ENCODE measurements around the gene UPF2. TPM values are rescaled to one million over a fixed set of nuclear protein-coding genes. Genes with fewer than 3 reads are reported as not detected.
"Not testable (repeated sequence)": the region's sequence is repeated elsewhere in the genome, so short reads cannot be mapped to it uniquely, and the experiment has no call there.

Gene UPF2
- total RNA-seq, 1 experiment from 2014 or later = 9.7 TPM

DNA sequence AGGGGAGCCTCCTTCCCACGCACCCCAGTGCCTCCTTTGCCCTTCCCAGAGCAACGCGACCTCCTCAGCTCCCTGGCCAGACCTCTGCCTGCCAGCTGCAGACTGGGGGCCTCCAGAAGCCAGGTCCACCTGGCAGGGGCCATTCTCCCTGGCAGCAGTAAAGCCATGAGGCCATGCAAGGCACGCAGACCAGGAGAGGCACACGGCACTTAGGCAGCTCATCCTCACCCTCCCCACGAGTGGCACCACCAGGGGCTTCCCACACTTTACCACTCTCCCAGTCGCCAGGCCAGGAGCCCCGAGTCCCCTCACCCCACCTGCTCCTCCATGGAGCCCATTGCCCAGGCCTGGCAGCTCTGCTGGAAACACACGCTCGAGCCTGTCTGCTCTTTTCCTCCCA is 134.1 kb downstream of the UPF2 start:
- no peak for DNase-seq (ENCODE audit: extremely low read depth, low read depth)

GRCh38 chr10:11907914-11908313 is 134.7 kb downstream of the UPF2 start:
- DNase-seq (ENCODE audit: extremely low read depth, low read depth) = no peak

DNA sequence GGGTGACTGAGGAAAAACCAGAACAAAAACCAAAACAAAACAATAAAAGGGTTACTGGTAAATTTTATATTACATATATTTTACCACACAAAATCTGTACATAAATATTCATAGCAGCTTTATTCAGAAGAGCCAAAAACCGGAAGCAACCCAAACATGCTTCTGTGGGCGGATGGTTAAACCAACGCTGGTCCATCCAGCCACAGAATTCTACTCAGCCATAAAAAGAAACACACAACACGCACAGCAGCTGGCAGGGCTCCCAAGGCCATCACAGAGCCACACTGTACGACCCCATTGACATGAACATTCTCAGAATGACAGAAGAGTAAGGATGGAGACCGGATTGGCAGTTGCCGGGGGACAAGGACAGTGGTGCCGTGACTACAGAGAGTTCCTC is 135.9 kb downstream of the UPF2 start:
- no peak for DNase-seq (ENCODE audit: extremely low read depth, low read depth)

GRCh38 chr10:11902646-11903045 is 140.0 kb downstream of the UPF2 start:
- no peak for DNase-seq (ENCODE audit: extremely low read depth, low read depth)

DNA sequence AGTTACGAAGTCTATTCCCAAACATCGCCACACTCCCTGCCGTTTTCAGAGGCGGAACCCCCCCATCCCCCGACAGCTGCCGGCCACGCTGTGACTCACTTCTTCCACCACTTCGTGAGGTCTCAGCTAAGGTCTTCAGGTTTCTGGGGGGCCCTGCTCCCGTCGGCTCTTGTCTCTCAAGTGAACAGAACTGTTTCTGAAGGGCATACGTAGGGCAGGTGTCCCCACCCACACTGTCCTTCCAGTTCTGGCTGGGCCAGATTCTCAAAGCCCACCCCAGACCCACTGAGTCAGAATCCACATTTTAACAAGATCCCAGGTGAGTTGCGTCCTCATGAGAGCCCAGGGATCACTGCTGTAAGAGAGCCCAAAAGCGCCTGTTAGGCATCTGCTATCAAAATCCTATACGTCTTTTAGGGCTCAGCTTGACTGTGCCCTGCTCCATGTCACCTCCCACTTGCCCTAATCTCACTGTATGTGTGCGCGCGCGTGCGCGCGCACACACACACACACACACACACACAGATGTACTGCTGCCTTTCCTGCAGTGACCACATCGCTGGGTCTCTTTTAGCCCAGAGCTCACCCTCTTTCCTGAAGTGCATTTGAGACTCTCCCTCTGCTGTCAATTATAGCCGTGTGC is 140.7 kb downstream of the UPF2 start:
- DNase-seq (ENCODE audit: extremely low read depth, low read depth) = no peak

DNA sequence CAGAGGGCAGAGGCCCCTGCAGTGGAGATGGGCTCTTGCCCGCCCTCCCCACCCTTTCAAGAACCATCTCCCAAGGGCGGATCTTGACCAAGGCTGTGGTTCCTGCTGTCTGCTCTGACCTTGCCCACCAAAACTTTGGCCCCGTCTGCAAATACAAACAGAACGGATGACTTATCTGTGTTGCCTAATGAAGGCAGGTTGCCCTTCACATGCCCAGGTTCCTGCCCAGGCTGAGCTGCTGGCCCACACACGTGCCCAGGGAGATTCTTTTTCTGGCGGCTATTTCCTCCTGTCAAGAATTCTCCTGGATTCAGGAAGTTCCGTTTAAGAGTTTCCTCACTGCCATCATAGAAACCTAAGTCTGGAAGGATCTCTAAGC is 141.2 kb downstream of the UPF2 start:
- no peak for DNase-seq (ENCODE audit: extremely low read depth, low read depth)

GRCh38 chr10:11901036-11901301 is 141.6 kb downstream of the UPF2 start:
- DNase-seq (ENCODE audit: extremely low read depth, low read depth) = no peak

DNA sequence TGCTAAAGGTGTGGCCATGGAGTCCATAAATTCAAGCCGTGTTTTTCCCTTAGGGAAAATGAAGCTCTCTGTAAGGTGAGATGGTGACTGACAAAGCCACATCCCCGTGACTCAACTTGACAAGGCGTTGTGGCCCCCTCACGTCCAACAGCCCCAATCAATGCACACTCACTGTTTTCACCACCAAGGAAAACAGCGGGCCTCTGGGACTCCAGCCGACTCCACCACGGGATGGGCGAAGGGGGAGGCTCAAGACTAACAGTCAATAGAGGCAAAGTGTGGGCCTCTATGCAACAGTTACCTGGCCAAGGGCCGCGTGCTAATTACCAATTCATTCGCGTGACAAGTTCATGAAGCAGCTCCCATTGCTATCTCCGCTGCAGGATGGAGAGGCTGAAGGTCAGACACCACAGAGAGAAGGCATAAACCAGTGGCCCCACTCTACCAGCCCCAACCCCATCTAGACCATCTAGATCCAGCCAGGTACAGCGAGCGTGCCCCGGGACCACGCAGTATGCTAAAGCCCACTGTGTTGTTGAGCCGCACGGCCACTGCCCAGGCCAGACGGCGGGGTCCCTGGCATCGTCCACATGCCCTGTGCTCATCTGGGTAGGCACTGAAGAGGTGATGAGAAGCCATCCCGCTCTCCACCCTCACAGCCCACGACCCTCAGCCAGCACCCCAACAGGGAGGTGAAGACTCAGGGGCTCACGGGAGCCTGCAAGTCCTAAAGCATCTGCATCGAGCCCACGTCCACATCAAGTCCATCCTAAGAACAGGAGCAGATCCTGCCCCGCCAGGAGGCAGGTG is 143.3 kb downstream of the UPF2 start:
- no peak for DNase-seq (ENCODE audit: extremely low read depth, low read depth)

- no peak for DNase-seq (ENCODE audit: extremely low read depth, low read depth)
These were observed 144.1 kb downstream of the UPF2 start for GRCh38 chr10:11898372-11899066.

DNA sequence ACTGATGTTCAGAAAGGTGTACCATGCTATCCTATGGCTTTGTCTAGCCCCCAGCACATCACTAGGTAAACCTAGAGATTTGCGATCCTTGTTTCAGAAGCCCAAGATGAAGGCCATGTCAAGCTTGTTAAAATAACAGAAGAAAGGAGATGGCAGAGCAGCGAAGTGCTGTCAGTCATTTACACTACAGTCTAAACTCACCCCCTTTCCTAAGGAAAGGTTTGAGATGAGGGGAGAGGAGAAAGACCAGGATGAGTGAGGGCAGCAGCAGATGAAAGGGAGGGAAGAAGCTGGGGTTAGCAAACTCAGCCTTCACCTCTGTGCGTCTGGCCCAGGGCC is 144.6 kb downstream of the UPF2 start:
- DNase-seq (ENCODE audit: extremely low read depth, low read depth) = no peak

- no peak for DNase-seq (ENCODE audit: extremely low read depth, low read depth)
These were observed 145.9 kb downstream of the UPF2 start for GRCh38 chr10:11896549-11897200.

GRCh38 chr10:11895598-11895997 is 147.0 kb downstream of the UPF2 start:
- no peak for DNase-seq (ENCODE audit: extremely low read depth, low read depth)

GRCh38 chr10:11895108-11895466 is 147.5 kb downstream of the UPF2 start:
- DNase-seq (ENCODE audit: extremely low read depth, low read depth) = no peak

- no peak for DNase-seq (ENCODE audit: extremely low read depth, low read depth)
These were observed 148.1 kb downstream of the UPF2 start for GRCh38 chr10:11894381-11895107.

DNA sequence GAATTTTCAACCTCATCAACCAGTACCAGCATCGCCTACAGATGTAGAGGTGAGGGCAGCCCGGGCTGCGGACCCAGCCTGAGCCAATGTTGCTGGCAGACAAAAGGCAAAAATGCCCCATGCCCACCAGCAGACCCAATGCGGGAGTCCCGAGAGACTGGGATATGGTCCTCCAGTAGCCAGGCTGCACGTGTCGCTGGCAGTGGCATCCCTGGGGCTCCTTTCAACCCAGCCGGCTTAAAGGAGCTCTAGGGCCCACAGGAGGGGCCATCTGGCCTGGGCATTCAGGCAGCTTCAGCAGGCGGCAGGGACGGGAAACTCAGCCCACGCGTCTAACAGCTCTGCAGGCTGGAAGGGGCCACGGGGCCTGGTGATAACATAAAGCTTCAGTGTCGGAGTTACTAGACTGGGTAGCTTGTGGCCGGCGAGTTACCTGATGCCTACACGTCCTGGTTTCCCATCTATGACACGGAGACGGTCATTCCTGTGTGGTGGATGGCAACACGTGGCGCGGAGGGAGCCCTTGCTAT is 148.8 kb downstream of the UPF2 start:
- DNase-seq (ENCODE audit: extremely low read depth, low read depth) = no peak

- DNase-seq (ENCODE audit: extremely low read depth, low read depth) = no peak
These were observed 150.7 kb downstream of the UPF2 start for GRCh38 chr10:11891776-11892486.

GRCh38 chr10:11889263-11889662 is 153.3 kb downstream of the UPF2 start:
- DNase-seq (ENCODE audit: extremely low read depth, low read depth) = not testable (repeated sequence)

DNA sequence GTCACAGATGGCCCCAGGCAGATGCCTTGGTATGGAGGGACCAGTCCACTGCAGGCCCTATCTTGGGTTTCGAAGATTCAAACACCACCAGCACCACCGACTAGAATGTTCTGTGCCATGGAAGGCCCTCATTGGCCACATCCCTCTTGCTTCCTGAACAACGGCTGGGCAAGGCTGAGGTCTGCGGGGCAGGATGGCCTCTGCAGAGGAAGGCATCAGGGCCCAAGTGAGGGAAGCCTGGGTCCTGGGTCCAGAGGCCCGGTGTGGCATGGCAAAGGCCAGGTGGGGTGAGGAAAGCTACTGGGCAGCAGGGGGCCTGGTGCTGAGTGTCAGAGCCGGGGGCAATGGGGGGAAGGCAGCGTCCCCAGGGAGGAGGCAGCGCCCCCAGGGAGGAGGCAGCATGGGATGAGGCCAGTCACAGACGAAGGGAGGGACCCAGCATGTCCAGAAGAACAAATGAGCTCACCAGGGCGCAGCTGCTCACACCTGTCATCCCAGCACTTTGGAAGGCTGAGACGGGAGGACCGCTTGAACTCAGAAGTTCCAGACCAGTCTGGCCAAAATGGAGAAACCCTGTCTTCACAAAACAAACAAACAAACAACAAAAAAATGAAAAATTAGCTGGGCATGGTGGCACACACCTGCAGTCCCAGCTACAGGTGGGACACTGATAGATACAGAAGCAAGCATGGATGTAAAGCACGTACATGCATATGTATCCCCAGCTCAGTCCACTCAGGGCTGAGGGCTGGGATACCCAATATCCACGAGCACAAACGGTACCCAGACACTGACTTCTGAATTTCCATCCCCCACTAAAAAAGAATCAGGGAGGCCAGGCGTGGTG is 155.0 kb downstream of the UPF2 start:
- DNase-seq (ENCODE audit: extremely low read depth, low read depth) = no peak

GRCh38 chr10:11886851-11887250 is 155.8 kb downstream of the UPF2 start:
- no peak for DNase-seq (ENCODE audit: extremely low read depth, low read depth)

Measured in NCI-H460 (cell line).